ENCODE data around the gene LMF1.

The LMF1 gene

DNA sequence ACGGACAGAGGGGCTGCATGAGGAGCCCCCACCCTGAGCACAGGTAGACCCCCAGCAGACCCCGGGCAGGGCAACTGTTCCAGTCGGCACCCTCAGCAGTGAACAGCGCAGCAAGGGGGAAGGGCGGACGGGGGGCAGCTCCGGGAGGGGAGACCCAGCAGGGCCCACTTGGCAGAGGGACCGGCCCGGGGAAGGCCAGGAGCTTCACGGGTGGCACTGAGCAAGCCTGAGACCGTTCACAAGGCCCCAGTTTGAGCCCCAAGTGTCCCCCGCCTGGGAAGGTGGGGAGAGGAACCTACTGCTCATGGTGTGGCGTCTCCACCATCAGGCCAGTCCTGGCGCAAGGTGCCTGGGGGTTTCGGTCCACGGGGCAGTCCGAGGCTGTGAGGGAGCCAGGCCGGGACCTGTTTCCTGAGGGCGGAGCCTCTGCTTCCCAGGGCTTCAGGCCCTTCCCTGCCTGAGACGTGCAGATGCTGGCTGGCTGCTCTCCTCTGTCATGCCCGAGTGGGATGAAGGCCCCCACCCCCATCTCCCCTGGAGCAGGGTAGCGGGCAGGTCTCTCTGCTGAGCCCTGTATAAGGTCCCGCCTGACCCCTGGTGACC, 115.9 kb downstream of the LMF1 start:
- no peak for DNase-seq (ENCODE audit: low read depth)
- TF ChIP-seq MYC (IDR thresholded peaks at IDR 0.05; ENCODE audit: low read depth, low read length) (no peak), POLR2A (IDR thresholded peaks at IDR 0.05; ENCODE audit: extremely low read depth, insufficient read length) (no peak)
- TF ChIP-seq, protein P1, sequence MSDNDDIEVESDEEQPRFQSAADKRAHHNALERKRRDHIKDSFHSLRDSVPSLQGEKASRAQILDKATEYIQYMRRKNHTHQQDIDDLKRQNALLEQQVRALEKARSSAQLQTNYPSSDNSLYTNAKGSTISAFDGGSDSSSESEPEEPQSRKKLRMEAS (IDR thresholded peaks at IDR 0.05; ENCODE audit: low read depth, low read length), result no peak
- TF ChIP-seq, protein P2, sequence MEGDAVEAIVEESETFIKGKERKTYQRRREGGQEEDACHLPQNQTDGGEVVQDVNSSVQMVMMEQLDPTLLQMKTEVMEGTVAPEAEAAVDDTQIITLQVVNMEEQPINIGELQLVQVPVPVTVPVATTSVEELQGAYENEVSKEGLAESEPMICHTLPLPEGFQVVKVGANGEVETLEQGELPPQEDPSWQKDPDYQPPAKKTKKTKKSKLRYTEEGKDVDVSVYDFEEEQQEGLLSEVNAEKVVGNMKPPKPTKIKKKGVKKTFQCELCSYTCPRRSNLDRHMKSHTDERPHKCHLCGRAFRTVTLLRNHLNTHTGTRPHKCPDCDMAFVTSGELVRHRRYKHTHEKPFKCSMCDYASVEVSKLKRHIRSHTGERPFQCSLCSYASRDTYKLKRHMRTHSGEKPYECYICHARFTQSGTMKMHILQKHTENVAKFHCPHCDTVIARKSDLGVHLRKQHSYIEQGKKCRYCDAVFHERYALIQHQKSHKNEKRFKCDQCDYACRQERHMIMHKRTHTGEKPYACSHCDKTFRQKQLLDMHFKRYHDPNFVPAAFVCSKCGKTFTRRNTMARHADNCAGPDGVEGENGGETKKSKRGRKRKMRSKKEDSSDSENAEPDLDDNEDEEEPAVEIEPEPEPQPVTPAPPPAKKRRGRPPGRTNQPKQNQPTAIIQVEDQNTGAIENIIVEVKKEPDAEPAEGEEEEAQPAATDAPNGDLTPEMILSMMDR (IDR thresholded peaks at IDR 0.05; ENCODE audit: low read depth, low read length), result no peak
- H3K4me3 ChIP-seq (ENCODE audit: low read depth, low read length), result no peak overlapping the region

DNA sequence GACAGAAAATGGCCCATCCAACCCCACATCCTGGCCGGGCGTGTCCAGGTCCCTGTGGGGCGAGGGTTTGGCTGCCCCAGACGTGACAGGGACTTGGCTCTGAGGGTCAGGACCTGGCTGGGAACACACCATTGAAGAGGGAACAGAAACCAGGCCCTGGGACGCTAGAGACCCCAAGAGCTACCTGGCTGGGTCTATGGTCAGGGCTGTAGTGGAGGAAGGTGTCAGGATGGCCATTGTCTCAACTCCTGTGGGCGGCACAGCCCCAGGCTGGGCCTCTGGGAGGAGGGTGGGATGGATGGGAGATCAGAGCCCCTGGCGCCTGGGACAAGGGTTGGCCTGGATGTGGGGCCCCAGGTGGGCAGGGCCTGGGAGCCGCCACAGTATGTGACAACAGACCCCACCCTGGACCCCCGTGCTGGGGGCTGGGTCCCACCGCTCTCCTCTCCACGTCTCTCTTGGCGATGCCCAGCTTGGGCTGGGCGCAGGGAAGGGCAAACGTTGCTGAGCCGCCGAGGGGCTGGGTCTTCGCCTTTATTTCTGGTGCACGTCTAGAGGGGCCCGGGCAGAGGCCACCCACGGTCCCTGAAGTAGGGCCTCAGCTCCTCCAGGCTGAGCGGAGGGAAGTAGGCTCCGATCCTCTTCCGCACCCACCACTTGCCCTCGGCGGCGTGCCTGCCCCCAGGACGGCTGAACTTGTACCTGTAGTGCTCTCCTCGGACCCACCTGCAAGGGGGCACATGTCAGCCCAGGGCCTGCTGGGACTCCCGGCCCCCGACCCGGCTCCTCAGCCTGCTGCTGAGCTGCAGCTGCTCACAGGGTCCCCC, 116.6 kb downstream of the LMF1 start:
- H3K4me3 ChIP-seq (ENCODE audit: low read depth, low read length), result no peak overlapping the region
- no peak for DNase-seq (ENCODE audit: low read depth)
- TF ChIP-seq, protein P1 (IDR thresholded peaks at IDR 0.05; ENCODE audit: low read depth, low read length), result no peak
- TF ChIP-seq POLR2A (IDR thresholded peaks at IDR 0.05; ENCODE audit: extremely low read depth, insufficient read length) (no peak), MYC (IDR thresholded peaks at IDR 0.05; ENCODE audit: low read depth, low read length) (no peak)
- TF ChIP-seq, protein P2 (IDR thresholded peaks at IDR 0.05; ENCODE audit: low read depth, low read length), result no peak

DNA sequence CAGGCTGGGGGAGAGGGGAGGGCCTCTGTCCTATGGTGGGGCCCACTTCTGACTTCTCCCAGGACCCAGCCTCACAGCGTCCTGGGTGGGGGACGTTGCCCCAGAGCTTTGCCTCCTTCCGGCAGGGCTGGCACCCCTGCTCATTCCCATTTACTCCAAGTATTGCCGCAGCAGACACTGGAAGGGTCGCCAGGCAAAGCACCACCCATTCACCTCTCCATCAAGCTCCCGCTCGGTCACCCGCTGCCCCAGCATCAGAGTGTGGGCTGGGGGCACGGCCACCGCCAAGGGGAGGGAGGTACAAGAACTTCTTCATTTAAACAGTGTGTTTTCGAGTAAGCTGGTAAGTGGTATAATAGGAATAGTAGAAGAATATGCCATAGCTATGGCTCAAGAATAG, 117.5 kb downstream of the LMF1 start:
- no peak for TF ChIP-seq POLR2A (IDR thresholded peaks at IDR 0.05; ENCODE audit: extremely low read depth, insufficient read length)
- TF ChIP-seq, protein P1 (IDR thresholded peaks at IDR 0.05; ENCODE audit: low read depth, low read length), result no peak
- TF ChIP-seq, protein P2 (IDR thresholded peaks at IDR 0.05; ENCODE audit: low read depth, low read length), result no peak
- no peak for TF ChIP-seq MYC (IDR thresholded peaks at IDR 0.05; ENCODE audit: low read depth, low read length)
- no peak overlapping the region for H3K4me3 ChIP-seq (ENCODE audit: low read depth, low read length)
- DNase-seq (ENCODE audit: low read depth), result no peak

DNA sequence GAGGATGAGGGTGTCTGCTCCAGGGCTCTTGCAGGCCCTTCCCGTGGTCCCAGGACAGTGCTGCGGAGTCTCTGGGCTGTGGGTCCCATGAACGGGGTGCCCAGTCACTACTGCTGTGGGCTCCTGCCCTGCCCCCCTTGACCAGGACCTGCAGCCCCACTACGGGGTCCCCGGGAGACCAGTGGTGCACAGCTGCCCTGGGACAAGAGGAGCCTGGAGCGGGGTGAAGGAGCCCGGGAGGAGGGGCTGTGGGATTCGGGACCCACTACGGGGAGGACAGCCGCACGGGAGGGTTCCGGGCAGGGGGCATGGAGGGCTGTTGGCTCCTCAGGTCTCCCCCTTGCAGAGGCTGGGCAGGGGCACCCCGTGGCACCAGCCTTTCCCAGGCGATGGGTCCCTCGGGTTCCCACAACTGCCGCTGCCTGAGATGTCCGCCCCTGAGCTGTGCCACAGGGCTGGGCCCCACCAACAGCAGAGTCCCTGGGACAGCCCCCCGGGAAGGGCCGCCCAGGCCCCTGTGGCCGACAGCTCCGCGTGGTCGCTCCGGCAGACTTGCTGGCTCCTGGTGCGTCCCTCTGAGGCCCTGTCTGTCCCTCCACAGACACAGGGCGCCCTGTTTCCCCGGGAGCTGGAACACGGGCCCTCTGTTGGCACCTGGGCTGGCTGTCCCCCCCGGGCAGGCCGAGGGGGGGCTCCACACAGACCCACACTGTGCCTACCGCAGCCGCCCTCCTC, 118.2 kb downstream of the LMF1 start:
- TF ChIP-seq MYC (IDR thresholded peaks at IDR 0.05; ENCODE audit: low read depth, low read length) (no peak), POLR2A (IDR thresholded peaks at IDR 0.05; ENCODE audit: extremely low read depth, insufficient read length) (no peak)
- TF ChIP-seq, protein P2 (IDR thresholded peaks at IDR 0.05; ENCODE audit: low read depth, low read length), result no peak
- TF ChIP-seq, protein P1 (IDR thresholded peaks at IDR 0.05; ENCODE audit: low read depth, low read length), result no peak

DNA sequence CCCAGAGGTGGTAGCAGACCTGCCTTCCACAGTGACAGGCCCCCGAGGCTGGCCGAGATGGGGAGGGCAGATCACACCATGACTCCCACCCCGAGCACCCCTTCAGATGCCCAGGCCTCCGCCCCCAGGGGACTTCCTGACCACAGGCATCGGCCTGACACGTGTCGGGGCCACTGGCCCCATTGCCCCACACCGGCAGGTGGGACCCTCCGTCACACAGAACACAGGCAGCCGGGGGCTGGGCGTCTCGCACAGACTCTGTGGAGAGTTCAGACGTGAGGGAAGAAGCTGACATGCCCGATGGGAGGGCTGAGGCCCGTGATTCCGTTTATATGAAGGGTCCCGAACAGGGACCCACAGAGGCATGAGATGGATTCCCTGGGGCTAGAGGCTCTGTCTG, 118.9 kb downstream of the LMF1 start:
- H3K4me3 ChIP-seq (ENCODE audit: low read depth, low read length), result no peak overlapping the region
- DNase-seq (ENCODE audit: low read depth), result no peak

More for the DNA sequence above, 118.2 kb downstream of the LMF1 start:
- no peak overlapping the region for H3K4me3 ChIP-seq (ENCODE audit: low read depth, low read length)
- DNase-seq (ENCODE audit: low read depth), result no peak

More for the DNA sequence above, 118.9 kb downstream of the LMF1 start:
- TF ChIP-seq, protein P2 (IDR thresholded peaks at IDR 0.05; ENCODE audit: low read depth, low read length), result no peak
- TF ChIP-seq, protein P1 (IDR thresholded peaks at IDR 0.05; ENCODE audit: low read depth, low read length), result no peak
- no peak for TF ChIP-seq POLR2A (IDR thresholded peaks at IDR 0.05; ENCODE audit: extremely low read depth, insufficient read length)
- TF ChIP-seq MYC (IDR thresholded peaks at IDR 0.05; ENCODE audit: low read depth, low read length), result no peak
